GM18508 (cell line): ENCODE results near the gene ITPR1.
A peak's percentile ranks its signal among the peaks of the same experiment; 100 is the strongest.

Experiments used
- ATAC-seq: cut with Tn5 transposase; IDR thresholded peaks from one replicate; pipeline ENCODE4 v1.9.1; 2021; ENCODE audit warnings: moderate number of reproducible peaks; ENCODE audit not compliant: insufficient read depth, unreplicated experiment

ITPR1 gene

DNA sequence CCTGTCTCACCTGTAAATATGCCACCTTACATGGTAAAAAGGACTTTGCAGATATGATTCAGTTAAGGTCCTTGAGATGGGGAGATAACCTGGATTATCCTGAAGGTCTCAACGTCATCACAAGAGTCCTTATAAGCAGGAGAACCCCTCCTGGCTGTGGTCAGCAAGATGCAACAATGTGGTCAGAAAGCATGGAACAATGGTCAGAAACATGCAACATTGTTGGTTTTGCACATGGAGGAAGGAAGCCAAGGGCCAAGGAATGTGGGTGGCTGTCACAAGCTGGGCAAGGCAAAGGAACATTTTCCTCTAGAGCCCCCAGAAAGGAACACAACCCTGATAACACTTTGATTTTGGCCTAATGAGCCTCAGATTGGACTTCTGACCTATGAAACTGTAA lies 16.7 kb upstream of the ITPR1 start:
- ATAC-seq: no peak

GRCh38 chr3:4478261-4478660 lies 14.9 kb upstream of the ITPR1 start:
- no peak for ATAC-seq

DNA sequence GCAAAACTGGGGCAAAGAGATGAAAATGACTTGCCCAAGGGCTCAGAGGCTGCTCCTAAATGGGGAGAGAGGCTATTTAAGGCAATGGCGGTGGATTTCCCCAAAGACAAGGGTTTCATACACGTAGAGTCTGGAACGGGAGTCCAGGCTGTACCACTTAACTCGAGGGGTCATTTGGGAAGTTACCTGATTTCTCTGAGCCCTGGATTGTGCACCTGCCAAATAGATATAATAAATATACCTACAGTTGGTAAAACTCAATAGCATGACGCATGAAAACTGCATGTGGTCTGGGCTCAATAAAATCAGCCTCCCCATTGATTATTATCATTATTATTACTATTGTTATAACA lies 1.3 kb upstream of the ITPR1 start:
- no peak for ATAC-seq

GRCh38 chr3:4492208-4493013 lies 737 bp upstream of the ITPR1 start:
- no peak for ATAC-seq

- no peak for ATAC-seq
Measured at GRCh38 chr3:4493941-4494894, 1.1 kb downstream of the ITPR1 start.

GRCh38 chr3:4494895-4495264 lies 1.7 kb downstream of the ITPR1 start:
- no peak for ATAC-seq

- no peak for ATAC-seq
Measured at GRCh38 chr3:4495294-4496086, 2.3 kb downstream of the ITPR1 start.

GRCh38 chr3:4496087-4496452 lies 2.9 kb downstream of the ITPR1 start:
- no peak for ATAC-seq

- ATAC-seq: no peak
Measured at GRCh38 chr3:4497005-4497692, 4.0 kb downstream of the ITPR1 start.

DNA sequence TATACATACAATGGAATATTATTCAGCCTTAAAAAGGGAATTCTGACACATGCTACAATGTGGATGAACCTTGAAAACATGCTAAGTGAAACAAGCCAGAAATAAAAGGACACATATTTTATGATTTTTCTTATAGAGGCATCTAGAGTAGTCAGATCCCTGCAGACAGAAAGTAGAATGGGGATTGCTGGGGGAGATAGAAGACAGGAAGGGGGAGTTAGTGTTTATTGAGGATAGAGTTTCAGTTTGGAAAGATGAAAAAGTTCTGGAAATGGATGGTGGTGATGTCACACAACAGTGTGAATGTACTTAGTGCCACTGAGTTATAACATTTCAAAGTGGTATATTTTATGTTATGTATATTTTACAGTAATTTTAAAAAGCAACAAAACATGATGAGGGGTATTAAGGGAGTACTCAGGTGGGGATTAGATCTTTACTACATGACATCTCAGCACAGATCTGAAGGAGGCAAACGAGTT lies 4.7 kb downstream of the ITPR1 start:
- ATAC-seq: no peak

DNA sequence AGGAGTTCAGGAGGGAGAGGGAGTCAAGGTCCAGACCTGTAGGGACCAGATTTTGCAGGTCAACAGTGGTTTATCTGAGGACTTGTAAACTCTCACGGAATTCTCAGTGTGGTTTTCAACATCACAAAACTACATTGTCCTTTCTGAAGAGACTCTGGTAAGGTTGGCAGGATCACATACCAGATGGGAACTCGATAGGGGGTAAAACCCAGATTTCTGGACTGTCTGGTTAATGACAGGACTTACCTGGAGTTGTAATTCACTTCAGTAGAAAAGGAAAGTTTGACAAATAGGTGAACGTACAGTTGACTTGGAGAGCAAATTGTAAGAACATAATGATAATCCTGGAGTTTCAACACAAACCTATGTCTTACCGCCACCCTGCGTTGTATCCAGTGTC lies 5.3 kb downstream of the ITPR1 start:
- ATAC-seq: no peak

DNA sequence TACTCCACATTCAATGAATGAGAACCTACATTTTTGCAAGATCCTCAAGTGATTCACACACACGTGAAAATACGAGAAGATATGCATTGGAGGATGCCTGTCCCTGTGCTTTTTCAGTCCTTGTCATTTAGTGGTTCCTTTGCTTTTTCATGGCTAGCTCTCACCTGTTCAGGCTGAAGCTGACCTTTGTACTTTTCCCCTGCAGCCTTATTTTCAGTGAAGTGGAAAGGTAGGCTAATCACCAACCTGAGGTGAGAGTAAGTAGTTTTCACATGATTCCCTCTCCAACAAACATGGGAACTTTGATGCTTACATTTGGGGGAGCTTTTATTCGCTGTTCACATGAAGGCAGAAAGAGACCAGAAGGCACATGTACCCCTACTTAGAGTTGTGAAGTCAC lies 8.3 kb downstream of the ITPR1 start:
- ATAC-seq: no peak

GRCh38 chr3:4501927-4502326 lies 8.8 kb downstream of the ITPR1 start:
- no peak for ATAC-seq

DNA sequence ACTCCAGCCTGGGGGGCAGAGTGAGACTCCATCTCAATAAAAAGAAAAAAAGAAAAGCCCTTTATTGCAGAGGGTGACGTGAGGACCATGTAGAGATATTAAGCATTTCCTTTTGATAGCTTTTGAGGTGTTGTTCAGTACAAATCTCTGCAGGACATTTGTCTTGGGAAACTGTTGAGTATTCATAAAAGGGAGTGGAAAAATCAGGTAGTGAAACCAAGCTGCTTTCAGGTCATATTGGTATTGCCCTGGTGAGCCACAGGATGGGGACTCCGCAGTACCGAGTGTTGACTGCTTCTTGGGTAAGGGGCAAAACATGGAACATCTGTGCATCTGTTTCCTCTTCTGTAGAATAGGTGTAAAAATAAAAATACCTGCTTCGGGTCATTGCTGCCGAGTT lies 9.9 kb downstream of the ITPR1 start:
- ATAC-seq: peak; percentile 34

DNA sequence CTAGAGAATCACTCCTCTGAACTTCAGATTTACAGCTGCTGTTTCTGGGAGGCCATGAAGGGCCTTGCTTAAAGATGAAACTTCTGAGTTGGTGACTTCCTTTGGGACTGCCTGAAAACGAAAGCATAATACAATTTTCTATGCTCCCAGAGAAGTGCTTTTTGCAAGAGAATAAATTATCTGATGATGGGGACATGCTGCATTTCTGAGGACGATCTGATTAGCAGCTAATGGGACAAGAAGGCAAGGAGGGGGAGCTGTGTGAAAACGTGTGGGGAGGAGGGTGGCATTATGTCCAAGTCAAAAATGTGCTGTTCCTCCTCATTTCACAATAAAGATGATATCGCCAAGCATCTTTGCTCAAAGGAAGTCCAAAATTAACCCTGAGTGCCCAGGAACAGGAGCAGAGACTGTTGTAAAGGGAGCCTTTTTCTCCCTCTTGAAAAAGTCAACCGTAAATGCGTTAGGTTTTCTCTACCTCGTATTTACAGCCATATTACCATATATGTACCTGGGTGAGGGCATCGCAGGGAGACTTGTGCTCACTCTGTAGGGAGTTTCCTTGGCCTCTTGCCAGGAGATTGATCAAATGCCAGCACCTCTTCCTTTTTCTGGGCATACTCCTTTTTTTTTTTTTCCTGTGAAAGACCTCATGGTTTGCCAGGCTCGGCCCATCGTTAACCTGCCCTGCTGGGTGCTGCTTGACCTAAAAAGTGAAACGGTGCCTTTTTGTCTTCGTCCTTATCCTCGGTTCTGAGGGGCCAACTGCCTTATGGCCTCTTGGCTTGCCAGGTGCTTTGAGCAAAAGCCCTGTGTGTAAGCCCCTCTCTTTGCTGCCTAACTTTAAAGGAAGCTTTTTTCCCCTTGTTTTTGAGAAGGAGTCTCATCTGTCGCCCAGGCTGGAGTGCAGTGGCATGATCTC lies 11.5 kb downstream of the ITPR1 start:
- ATAC-seq: no peak

GRCh38 chr3:4505688-4506558 lies 12.8 kb downstream of the ITPR1 start:
- no peak for ATAC-seq

GRCh38 chr3:4506559-4507023 lies 13.4 kb downstream of the ITPR1 start:
- ATAC-seq: no peak

DNA sequence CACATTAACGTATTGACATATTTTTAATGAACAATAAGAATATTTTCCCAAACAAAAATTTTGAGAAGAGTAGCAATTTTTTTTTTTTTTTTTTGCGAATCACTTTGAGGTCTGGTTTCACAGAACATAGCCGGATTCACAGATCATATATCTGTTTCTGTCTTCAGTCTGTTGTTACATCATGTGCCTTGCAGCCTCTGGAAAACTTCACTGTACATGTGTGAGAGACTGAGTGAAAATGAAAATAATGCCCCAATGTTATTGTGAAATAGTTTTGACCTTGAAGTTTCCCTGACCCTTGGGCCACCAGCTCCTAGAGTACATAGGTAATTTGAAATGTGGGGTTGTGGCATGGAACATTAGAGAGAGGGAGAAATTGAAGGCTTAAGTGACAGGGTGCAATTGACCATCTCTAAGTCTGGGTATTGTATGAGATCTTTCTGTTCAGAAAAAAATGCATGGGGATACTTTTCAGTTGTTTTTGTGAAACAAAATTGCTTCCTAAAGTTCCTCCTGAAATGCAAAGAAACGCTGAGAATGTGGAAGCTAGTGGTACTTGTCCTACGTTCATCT lies 14.0 kb downstream of the ITPR1 start:
- ATAC-seq: peak; percentile 20
